Mucosa of stomach (tissue), 1 donor: ENCODE measurements around the gene MYO10.

Experiments
- H3K27me3 ChIP-seq: one replicate; pipeline ENCODE4 v1.7.0; 2013; ENCODE audit warnings: mild to moderate bottlenecking, low read length; ENCODE audit not compliant: control insufficient read depth, insufficient read depth
- H3K36me3 ChIP-seq: one replicate; pipeline ENCODE4 v1.7.0; 2013; ENCODE audit warnings: low read length; ENCODE audit not compliant: control insufficient read depth, insufficient read depth
- H3K4me1 ChIP-seq: one replicate; pipeline ENCODE4 v1.7.0; 2013; ENCODE audit warnings: mild to moderate bottlenecking, low read length; ENCODE audit not compliant: control insufficient read depth, insufficient read depth
- H3K4me3 ChIP-seq: one replicate; pipeline ENCODE4 v1.7.0; 2013; ENCODE audit warnings: low read length
- H3K9ac ChIP-seq: one replicate; pipeline ENCODE4 v1.7.0; 2013; ENCODE audit warnings: mild to moderate bottlenecking, low read length, moderate library complexity
- H3K9me3 ChIP-seq: one replicate; pipeline ENCODE4 v1.7.0; 2013; ENCODE audit warnings: mild to moderate bottlenecking, low read length, moderate library complexity; ENCODE audit not compliant: control insufficient read depth
- donor health status: Pancreatic carcinoma.

The MYO10 gene

DNA sequence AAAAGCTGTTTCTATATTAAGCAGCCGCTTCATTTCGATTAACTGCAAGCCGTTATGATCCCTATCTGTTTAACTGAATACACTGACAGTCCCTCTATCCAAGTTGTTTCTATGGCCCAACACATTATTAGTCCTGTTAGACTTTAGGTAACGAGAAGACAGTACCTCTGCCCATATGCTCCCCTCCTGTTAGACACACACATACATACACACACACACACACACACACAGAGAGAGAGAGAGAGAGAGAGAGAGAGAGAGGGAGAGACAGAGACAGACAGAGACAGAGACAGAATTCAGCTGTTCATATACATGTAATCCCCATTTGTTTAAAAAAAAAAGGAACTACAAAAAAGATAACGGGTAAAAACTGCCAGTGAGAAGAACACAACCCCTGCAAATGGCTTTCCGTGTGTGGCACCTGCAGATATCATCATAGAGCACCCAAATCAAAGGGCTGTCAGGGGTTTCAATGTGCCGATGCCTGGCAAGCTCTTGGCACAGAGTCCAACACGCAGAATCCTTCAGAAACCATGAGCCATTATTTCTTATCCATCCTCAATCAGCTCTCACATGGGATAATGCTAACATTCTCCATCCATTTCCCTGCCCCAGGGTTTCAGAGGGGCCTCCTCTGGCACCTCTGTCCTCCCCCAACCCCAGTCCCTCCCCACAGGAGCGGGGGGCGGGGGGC, 144.0 kb downstream of the MYO10 start:
- Histone ChIP-seq H3K9ac (no peak overlapping the region), H3K4me3 (no peak overlapping the region), H3K36me3 (no peaks in the 10 kb centered on the region), H3K27me3 (no peaks in the 10 kb centered on the region), H3K9me3 (no peaks in the 10 kb centered on the region), H3K4me1 (no peaks in the 10 kb centered on the region)

DNA sequence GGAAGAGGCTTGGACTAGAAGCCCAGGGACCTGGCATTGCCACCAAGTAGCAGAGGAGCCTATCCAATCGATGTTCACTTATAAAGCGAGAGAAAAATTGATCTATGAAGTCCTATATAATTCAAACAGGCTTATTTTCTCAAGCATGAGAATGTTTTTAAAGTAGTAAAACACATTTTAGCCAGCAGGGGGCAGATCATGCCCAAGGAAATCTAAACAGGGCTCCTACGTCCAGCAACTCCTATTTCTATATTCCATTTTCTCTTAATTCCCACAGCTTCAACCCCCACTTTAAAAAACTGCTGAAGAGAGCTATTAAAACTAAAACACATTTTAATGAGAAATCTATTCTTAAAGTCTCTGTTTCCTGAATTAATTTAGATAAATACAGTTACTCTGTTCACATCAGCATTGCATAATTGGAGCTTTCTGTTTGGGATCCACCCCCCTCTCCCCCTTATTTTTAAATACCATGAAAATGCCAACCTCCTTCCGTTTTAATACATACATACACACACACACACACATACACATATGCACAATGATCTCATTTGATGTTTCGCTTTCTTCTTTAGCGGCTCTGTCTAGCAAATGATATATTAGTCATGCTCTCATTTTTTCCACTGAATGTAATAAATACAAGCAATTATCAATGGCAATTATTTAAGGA, 144.9 kb downstream of the MYO10 start:
- H3K9me3 ChIP-seq, result no peaks in the 10 kb centered on the region
- H3K4me1 ChIP-seq, result no peaks in the 10 kb centered on the region
- no peak overlapping the region for H3K9ac ChIP-seq
- no peak overlapping the region for H3K4me3 ChIP-seq
- no peaks in the 10 kb centered on the region for H3K36me3 ChIP-seq
- H3K27me3 ChIP-seq, result no peaks in the 10 kb centered on the region

DNA sequence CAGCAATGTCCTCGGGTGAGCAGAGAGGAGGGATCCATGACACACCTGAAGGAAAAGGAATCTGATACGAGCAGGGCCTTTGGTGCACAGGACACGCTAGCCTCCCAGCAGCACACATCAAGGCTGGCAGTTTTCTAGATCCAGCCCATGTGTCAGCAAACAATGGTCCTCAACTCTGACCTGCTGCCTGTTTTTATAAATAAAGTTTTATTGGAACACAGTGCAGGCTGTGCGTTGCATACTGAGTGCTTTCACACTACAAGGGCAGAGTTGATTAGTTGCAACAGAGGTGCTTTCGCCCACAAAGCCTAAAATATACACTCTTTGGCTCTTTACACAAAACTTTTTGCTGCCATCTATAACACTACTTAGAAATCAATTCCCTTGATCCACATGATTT, 147.1 kb downstream of the MYO10 start:
- Histone ChIP-seq H3K27me3 (no peaks in the 10 kb centered on the region), H3K9me3 (no peaks in the 10 kb centered on the region), H3K9ac (no peak overlapping the region), H3K4me3 (no peak overlapping the region), H3K4me1 (no peaks in the 10 kb centered on the region), H3K36me3 (no peaks in the 10 kb centered on the region)

DNA sequence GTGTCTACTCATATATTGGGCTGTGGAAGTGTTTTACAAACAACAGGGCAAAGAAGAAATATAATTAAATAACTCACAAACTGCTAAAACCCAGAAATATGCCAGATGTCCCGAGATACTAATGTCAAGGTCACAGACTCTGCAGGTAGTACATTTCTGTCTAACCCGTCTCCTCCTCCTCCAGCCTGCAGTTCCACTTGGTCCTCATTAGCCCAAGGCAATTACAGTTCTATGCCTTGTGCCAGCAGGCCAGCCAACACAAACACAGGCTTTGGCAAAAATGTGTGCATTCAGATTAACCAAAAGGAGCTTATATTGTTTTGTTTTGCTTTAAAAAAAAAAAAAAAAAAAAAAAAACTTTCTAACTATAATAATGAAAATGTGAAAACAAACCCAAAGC, 148.8 kb downstream of the MYO10 start:
- no peaks in the 10 kb centered on the region for H3K9me3 ChIP-seq
- H3K36me3 ChIP-seq, result no peaks in the 10 kb centered on the region
- no peak overlapping the region for H3K4me3 ChIP-seq
- H3K9ac ChIP-seq, result no peak overlapping the region
- H3K4me1 ChIP-seq, result no peaks in the 10 kb centered on the region
- H3K27me3 ChIP-seq, result no peaks in the 10 kb centered on the region

DNA sequence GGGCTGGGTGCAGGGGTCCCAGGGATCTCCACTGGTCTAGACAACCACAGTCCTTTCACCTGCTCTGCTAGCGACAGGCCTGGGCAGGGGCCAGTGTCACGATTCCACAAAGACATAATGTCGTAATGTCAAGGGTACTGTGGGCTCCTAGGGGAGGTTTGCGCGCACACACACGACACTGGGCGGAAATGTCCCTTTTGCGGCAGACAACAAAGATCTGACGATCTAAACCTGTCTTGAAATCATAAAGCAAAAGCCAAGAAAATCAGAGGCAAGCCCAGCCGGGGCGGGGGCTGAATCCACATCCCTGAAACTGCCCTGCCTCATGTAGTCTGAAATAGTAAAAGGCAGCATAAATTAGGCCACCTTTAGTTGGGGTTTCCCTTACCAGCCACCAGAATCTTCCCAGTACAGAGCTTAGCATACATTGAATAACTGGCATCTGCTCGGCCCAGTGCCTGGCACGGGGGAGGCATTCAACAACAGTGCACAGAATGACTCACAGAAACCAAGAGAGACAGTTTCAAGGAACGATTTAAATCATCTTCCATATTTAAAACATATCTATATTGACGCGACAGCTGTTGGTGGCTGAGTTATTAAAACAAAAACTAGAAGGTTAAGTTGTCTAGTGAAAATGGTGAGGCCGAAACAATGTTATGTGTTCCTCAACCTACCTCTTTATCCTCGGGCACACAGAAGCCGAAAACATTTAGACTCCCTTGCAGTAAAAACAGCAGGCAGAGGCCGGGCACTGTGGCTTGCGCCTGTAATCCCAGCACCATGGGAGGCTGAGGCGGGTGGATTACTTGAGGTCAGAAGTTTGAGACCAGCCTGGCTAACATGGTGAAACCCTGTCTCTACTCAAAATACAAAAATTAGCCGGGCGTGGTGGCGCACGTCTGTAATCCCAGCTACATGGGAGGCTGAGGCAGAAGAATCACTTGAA, 151.0 kb downstream of the MYO10 start:
- no peak overlapping the region for H3K4me3 ChIP-seq
- no peaks in the 10 kb centered on the region for H3K4me1 ChIP-seq
- H3K27me3 ChIP-seq, result no peaks in the 10 kb centered on the region
- H3K9me3 ChIP-seq, result no peaks in the 10 kb centered on the region
- no peaks in the 10 kb centered on the region for H3K36me3 ChIP-seq
- H3K9ac ChIP-seq, result no peak overlapping the region

DNA sequence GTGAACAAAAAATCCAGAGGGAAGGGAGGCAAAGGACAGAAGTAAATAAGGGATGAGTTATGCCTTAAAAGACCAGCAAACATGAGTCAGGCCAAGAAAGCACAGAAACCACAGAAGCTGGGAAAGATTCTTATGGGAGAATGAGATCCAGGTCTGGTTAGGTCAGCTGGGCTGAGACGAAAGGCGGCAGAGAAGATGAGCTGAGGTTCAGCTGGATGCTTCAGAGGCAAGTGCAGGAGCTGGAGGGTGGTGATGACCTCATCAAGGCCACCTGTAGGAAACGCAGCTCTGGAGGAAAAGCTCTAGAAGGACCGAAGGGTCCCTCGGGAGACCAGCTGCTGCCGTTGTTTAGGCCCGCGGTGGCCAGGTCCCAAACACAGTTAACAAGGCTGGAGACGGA, 152.0 kb downstream of the MYO10 start:
- Histone ChIP-seq H3K9me3 (no peaks in the 10 kb centered on the region), H3K4me3 (no peak overlapping the region), H3K9ac (no peak overlapping the region), H3K27me3 (no peaks in the 10 kb centered on the region), H3K4me1 (no peaks in the 10 kb centered on the region), H3K36me3 (no peaks in the 10 kb centered on the region)

DNA sequence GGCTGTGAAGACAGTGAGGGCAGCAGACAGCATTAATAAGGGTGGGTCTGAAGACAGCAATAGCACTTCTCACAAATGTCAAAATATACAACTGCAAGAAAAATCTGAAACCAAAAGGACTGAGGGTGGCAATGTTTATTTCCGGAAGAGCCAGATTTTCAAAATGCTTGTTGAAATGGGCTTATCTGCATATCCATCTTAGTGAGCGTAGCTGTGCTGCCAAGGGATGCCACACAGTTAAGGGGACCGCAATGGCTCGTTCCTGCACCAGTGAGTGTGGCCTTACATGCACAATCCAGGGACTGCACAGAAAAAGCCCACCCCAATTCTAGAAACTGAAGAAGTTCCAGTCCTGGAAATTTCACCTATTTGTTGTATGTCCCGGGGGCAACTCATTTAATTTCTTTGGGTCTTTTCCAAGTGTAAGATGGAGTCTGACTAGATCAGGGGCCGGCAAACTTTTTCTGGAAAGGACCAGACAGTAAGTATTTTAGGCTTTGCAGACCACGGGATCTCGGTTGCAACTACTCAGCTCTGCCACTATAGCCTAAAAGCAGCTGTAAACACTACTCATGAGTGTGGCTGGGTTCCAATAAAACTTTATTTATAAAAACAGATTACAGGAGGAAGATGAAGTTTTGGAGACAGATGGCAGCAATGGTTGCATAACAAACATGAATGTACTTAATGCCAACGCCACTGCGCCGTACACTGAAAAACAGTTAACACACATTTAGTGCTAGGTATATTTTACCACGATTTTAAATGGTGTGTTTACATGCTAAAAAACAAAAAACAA, 154.1 kb downstream of the MYO10 start:
- no peaks in the 10 kb centered on the region for H3K36me3 ChIP-seq
- H3K9me3 ChIP-seq, result no peaks in the 10 kb centered on the region
- no peaks in the 10 kb centered on the region for H3K27me3 ChIP-seq
- no peak overlapping the region for H3K9ac ChIP-seq
- no peaks in the 10 kb centered on the region for H3K4me1 ChIP-seq
- H3K4me3 ChIP-seq, result no peak overlapping the region

DNA sequence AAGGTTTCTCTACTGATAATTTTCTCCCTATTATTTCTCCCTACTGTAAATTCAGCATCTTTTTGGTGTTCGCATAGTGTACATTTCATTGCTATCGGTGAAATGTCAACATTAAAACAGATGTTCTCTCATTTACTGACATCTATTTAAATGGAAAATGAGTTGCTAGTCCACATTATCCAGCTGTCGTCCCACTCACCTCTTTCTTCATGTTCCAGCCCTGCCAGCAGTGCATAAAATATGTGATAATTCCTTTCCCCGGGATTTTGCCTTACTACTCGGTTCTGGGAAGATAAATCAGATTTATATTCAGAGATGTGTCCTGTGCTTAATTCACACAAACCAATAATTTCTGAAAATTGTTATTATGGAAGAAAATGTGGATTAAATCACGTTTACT, 155.8 kb downstream of the MYO10 start:
- Histone ChIP-seq H3K36me3 (no peaks in the 10 kb centered on the region), H3K9me3 (no peaks in the 10 kb centered on the region), H3K4me1 (no peaks in the 10 kb centered on the region), H3K4me3 (no peak overlapping the region), H3K9ac (no peak overlapping the region), H3K27me3 (no peaks in the 10 kb centered on the region)

DNA sequence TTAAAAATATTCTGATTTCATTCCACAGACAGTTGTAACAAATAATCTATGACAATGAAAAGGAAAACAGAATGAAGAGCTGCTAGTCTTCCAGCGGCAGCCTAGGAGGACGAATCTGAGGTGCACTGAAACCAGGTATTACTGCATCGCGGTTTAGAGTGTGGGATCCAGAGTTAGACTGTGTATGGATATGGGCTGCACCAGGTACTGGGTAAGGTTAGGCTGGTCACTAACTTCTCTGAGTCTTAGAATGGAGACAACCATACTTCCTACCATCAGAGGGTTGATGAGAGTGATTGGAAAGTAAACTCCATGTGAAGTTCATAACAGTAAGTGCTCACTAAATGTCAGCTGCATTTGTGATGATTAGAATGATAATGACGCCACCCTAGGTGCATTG, 158.7 kb downstream of the MYO10 start:
- Histone ChIP-seq H3K9ac (no peak overlapping the region), H3K27me3 (no peaks in the 10 kb centered on the region), H3K9me3 (no peaks in the 10 kb centered on the region), H3K4me3 (no peak overlapping the region), H3K36me3 (no peaks in the 10 kb centered on the region), H3K4me1 (no peaks in the 10 kb centered on the region)

DNA sequence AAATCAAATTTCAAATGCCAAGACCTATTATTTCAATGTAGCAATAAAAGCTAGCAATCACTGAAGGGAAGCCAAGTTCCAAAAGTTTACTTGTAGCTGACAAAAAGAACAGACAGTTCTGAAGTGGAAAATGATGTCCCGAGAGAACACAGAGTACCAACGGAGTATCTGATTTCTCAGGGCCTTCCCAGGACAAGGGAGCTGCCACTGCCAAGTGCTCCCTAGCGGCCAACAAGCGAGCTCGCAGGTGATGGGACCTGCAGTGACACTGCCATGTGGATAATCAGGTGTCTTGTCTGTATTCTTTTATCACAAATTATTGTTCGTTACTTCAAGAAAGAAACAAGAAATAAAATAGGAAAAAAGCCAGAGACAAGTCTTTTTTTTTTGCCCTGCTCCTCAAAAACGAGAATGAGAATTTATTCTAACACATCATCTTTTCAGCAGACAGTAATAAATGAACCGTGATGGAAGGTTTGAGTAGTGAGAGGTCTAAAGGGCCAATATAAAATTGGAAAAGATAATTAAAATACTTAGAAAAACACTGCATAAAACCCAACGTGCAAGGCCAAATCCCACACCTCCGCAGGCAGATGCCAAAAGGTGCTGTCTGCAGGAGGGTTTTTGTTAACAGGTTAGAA, 159.4 kb downstream of the MYO10 start:
- Histone ChIP-seq H3K4me1 (no peaks in the 10 kb centered on the region), H3K36me3 (no peaks in the 10 kb centered on the region), H3K4me3 (no peak overlapping the region), H3K9ac (no peak overlapping the region), H3K27me3 (no peaks in the 10 kb centered on the region), H3K9me3 (no peaks in the 10 kb centered on the region)

DNA sequence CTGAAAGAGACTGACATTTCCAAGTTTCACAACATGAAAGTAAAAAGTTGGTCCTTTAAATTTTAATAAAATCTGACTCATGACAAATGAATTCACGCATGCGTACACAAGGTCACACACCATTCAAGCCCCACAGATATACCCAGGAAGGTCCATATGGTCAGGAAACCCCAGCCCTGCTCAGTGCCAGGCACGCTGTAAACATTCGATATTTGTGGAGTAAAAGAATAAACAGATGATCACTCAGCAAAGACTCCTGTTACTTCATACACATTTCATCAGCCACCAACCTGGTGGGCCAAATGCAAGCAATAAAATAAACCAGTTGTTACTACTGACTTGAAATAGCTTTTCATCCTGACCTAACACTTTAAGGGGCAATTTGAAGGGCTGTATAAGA, 161.3 kb downstream of the MYO10 start:
- no peaks in the 10 kb centered on the region for H3K4me1 ChIP-seq
- H3K36me3 ChIP-seq, result no peaks in the 10 kb centered on the region
- H3K27me3 ChIP-seq, result no peaks in the 10 kb centered on the region
- H3K4me3 ChIP-seq, result no peak overlapping the region
- H3K9ac ChIP-seq, result no peak overlapping the region
- no peaks in the 10 kb centered on the region for H3K9me3 ChIP-seq
